Smooth muscle cell of bladder (primary cell): ENCODE data around the gene ZNF607. TPM values are rescaled to one million over a fixed set of nuclear protein-coding genes. Genes with fewer than 3 reads are reported as not detected.

ENCODE experiments used
- total RNA-seq: library from RNA; depleted of rRNA; stranded (reverse); fragments of >200 nt; gene quantifications from 2 replicates; pipeline ENCODE4 v1.2.3, GENCODE V29; 2014

ZNF607 gene
- total RNA-seq: 3.7 and 5.5 TPM in 2 replicates

DNA sequence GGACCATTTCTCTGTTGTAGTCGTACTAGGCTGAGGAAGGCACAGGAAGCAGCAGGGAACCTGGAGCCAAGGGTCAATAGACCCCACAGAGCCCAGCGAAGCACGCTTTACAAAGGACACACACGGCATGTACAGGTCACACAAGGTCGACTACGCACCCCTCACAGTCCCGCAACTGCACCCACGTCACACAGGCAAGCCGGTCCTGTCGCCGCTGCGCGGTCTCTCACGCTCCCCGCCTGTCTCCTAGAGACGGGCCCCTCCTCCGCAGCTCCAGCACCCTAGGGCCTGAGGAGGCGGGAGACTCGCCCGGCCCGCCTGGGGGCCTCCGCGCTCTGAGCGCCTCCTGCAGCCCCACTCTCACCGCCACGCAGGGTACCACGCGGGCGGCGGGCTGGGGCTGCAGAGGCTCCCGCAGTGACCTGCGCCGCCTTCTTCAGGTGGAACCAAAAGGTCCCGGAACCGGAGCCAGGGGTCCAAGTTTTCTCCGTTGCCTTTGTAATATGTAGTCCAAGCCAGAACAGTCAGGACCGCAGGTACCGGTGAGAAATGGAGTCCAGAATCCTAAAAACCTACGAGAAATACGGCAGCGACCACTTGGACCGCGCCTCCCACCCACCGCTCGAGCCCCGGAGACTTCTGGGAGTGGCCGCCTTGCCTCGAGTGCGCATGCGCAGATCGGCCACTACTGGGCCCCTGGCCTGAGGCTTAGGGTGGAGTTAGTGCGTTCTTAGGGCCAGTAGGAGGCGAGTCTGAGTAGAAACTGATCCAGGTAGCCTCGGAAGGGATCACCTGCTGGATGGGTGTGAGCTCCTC lies at the start of gene ZNF607:
TSS of gene ZNF607 (minus strand) at position 651 of the 816 bp plus-strand sequence. CDS start 8,143 bp downstream, outside the sequence.

DNA sequence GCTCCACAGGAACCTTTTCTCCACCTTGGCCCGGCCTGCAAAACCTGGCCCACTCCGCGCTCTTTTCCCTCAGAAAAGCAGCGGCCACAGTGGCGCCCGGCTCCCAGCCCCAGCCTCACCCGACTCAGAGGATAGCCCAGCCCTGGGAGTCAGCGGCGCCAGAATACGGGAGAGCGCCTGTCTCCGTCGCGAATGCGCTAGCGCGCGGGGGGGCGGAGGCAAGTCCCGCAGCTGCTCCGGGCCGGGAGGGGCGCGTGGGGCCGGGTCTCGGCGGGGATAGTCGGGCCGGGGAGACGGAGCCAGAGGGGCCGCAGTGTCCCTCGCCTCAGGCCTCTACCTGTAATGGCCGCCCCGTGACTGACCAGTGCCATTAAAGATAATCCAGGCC lies 64.3 kb downstream of the ZNF607 start, which contains the start of gene ZFP30:
TSS of gene ZFP30 (minus strand) at position 165 of the 388 bp plus-strand sequence. CDS start 7,643 bp downstream, outside the sequence.

Other genes with a start within 250 kb of the ZNF607 start
- gene ZNF793, start 212.8 kb downstream of the ZNF607 start, total RNA-seq: 1.1 and 1.8 TPM in 2 replicates
- gene ZNF571, start 125.0 kb downstream of the ZNF607 start, total RNA-seq: 2.7 and 5.6 TPM in 2 replicates
- 0.28 and 1.2 TPM in 2 replicates for gene ZNF540, start 124.9 kb downstream of the ZNF607 start, total RNA-seq
- 9.8 and 16.3 TPM in 2 replicates for gene ZFP30, start 64.3 kb downstream of the ZNF607 start, total RNA-seq
- gene ZNF573, start 59.8 kb upstream of the ZNF607 start, total RNA-seq: 4.3 and 5.5 TPM in 2 replicates
- gene WDR87, start 186.8 kb upstream of the ZNF607 start, total RNA-seq: not detected in 2 replicates
- 6.5 and 9.4 TPM in 2 replicates for gene SIPA1L3, start 187.4 kb upstream of the ZNF607 start, total RNA-seq